ENCODE measurements around the gene RAB20.
"Not testable (repeated sequence)": the region's sequence is repeated elsewhere in the genome, so short reads cannot be mapped to it uniquely, and the experiment has no call there.

The RAB20 gene

GRCh38 chr13:110554227-110554836, 7.2 kb downstream of the RAB20 start:
- DNase-seq, result no peak

GRCh38 chr13:110553417-110553816, 8.1 kb downstream of the RAB20 start:
- DNase-seq, result no peak

GRCh38 chr13:110552767-110553166, 8.8 kb downstream of the RAB20 start:
- no peak for DNase-seq

GRCh38 chr13:110551284-110551683, 10.2 kb downstream of the RAB20 start:
- no peak for DNase-seq

- no peak for DNase-seq
Observed at GRCh38 chr13:110549795-110550160, 11.7 kb downstream of the RAB20 start.

- DNase-seq, result no peak
Observed at GRCh38 chr13:110548891-110549794, 12.4 kb downstream of the RAB20 start.

- no peak for DNase-seq
Observed at GRCh38 chr13:110546926-110547325, 14.6 kb downstream of the RAB20 start.

GRCh38 chr13:110546378-110546777, 15.1 kb downstream of the RAB20 start:
- no peak for DNase-seq

- DNase-seq, result no peak
Observed at GRCh38 chr13:110542169-110542796, 19.2 kb downstream of the RAB20 start.

GRCh38 chr13:110541526-110541920, 20.0 kb downstream of the RAB20 start:
- no peak for DNase-seq

GRCh38 chr13:110540871-110541525, 20.5 kb downstream of the RAB20 start:
- no peak for DNase-seq

GRCh38 chr13:110539894-110540293, 21.6 kb downstream of the RAB20 start:
- no peak for DNase-seq

GRCh38 chr13:110538632-110539031, 22.9 kb downstream of the RAB20 start:
- DNase-seq, result peak; percentile 58

GRCh38 chr13:110536006-110536693, 25.4 kb downstream of the RAB20 start:
- no peak for DNase-seq

GRCh38 chr13:110535526-110535925, 26.0 kb downstream of the RAB20 start:
- DNase-seq, result no peak

- DNase-seq, result no peak
Observed at GRCh38 chr13:110533771-110534670, 27.5 kb downstream of the RAB20 start.

- DNase-seq, result not testable (repeated sequence)
Observed at GRCh38 chr13:110532258-110532657, 29.3 kb downstream of the RAB20 start.

GRCh38 chr13:110531671-110532083, 29.8 kb downstream of the RAB20 start:
- DNase-seq, result no peak

GRCh38 chr13:110531100-110531499, 30.4 kb downstream of the RAB20 start:
- DNase-seq, result no peak

GRCh38 chr13:110529522-110530311, 31.8 kb downstream of the RAB20 start:
- no peak for DNase-seq

GRCh38 chr13:110528911-110529310, 32.6 kb downstream of the RAB20 start:
- no peak for DNase-seq

Measured in NCI-H69 (cell line).